ENCODE results near the gene DRC3.

GRCh38 chr17:18041776-18042175 lies 69.1 kb downstream of the DRC3 start:
- TF ChIP-seq, protein P1, sequence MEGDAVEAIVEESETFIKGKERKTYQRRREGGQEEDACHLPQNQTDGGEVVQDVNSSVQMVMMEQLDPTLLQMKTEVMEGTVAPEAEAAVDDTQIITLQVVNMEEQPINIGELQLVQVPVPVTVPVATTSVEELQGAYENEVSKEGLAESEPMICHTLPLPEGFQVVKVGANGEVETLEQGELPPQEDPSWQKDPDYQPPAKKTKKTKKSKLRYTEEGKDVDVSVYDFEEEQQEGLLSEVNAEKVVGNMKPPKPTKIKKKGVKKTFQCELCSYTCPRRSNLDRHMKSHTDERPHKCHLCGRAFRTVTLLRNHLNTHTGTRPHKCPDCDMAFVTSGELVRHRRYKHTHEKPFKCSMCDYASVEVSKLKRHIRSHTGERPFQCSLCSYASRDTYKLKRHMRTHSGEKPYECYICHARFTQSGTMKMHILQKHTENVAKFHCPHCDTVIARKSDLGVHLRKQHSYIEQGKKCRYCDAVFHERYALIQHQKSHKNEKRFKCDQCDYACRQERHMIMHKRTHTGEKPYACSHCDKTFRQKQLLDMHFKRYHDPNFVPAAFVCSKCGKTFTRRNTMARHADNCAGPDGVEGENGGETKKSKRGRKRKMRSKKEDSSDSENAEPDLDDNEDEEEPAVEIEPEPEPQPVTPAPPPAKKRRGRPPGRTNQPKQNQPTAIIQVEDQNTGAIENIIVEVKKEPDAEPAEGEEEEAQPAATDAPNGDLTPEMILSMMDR (IDR thresholded peaks at IDR 0.05; ENCODE audit: poor library complexity), result no peak
- TF ChIP-seq EZH2 (IDR thresholded peaks at IDR 0.05; ENCODE audit: borderline replicate concordance), result no peak
